Left kidney (tissue), 8 donors: ENCODE results near the gene PCDH18. TPM values are rescaled to one million over a fixed set of nuclear protein-coding genes. Genes with fewer than 3 reads are reported as not detected.
"Not testable (repeated sequence)": the region's sequence is repeated elsewhere in the genome, so short reads cannot be mapped to it uniquely, and the experiment has no call there.

Experiments used
- DNase-seq: peaks from one replicate; pipeline ENCODE4 v3.0.0-alpha.2; 2013
- long read RNA-seq, 8 donors: transcript quantifications; one replicate each; lab custom pipeline, GENCODE V29; 2026
- polyA plus RNA-seq: library from polyadenylated mRNA; unstranded; fragments of 120-200 nt; gene quantifications from one replicate; pipeline ENCODE4 v1.2.1, GENCODE V29; 2013; ENCODE audit not compliant: insufficient read length

The PCDH18 gene, protein sequence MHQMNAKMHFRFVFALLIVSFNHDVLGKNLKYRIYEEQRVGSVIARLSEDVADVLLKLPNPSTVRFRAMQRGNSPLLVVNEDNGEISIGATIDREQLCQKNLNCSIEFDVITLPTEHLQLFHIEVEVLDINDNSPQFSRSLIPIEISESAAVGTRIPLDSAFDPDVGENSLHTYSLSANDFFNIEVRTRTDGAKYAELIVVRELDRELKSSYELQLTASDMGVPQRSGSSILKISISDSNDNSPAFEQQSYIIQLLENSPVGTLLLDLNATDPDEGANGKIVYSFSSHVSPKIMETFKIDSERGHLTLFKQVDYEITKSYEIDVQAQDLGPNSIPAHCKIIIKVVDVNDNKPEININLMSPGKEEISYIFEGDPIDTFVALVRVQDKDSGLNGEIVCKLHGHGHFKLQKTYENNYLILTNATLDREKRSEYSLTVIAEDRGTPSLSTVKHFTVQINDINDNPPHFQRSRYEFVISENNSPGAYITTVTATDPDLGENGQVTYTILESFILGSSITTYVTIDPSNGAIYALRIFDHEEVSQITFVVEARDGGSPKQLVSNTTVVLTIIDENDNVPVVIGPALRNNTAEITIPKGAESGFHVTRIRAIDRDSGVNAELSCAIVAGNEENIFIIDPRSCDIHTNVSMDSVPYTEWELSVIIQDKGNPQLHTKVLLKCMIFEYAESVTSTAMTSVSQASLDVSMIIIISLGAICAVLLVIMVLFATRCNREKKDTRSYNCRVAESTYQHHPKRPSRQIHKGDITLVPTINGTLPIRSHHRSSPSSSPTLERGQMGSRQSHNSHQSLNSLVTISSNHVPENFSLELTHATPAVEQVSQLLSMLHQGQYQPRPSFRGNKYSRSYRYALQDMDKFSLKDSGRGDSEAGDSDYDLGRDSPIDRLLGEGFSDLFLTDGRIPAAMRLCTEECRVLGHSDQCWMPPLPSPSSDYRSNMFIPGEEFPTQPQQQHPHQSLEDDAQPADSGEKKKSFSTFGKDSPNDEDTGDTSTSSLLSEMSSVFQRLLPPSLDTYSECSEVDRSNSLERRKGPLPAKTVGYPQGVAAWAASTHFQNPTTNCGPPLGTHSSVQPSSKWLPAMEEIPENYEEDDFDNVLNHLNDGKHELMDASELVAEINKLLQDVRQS
- polyA plus RNA-seq: 167 TPM
- long read RNA-seq, donor 1, full-length matches to known transcripts: 51 of 93 reads
- long read RNA-seq, donor 1, partial matches to known transcripts: 42 of 93 reads
- long read RNA-seq, donor 1, other reads (novel, unspliced or antisense): 0 of 93 reads
- long read RNA-seq, donor 2, full-length matches to known transcripts: 51 of 82 reads
- long read RNA-seq, donor 2, partial matches to known transcripts: 31 of 82 reads
- long read RNA-seq, donor 2, other reads (novel, unspliced or antisense): 0 of 82 reads
- long read RNA-seq, donor 3, full-length matches to known transcripts: 26 of 33 reads
- long read RNA-seq, donor 3, partial matches to known transcripts: 7 of 33 reads
- long read RNA-seq, donor 3, other reads (novel, unspliced or antisense): 0 of 33 reads
- long read RNA-seq, donor 4, full-length matches to known transcripts: 2 of 2 reads
- long read RNA-seq, donor 4, partial matches to known transcripts: 0 of 2 reads
- long read RNA-seq, donor 4, other reads (novel, unspliced or antisense): 0 of 2 reads
- long read RNA-seq, donor 5, full-length matches to known transcripts: 39 of 44 reads
- long read RNA-seq, donor 5, partial matches to known transcripts: 5 of 44 reads
- long read RNA-seq, donor 5, other reads (novel, unspliced or antisense): 0 of 44 reads
- long read RNA-seq, donor 6, full-length matches to known transcripts: 30 of 30 reads
- long read RNA-seq, donor 6, partial matches to known transcripts: 0 of 30 reads
- long read RNA-seq, donor 6, other reads (novel, unspliced or antisense): 0 of 30 reads
- long read RNA-seq, donor 7, full-length matches to known transcripts: 58 of 58 reads
- long read RNA-seq, donor 7, partial matches to known transcripts: 0 of 58 reads
- long read RNA-seq, donor 7, other reads (novel, unspliced or antisense): 0 of 58 reads
- long read RNA-seq, donor 8, full-length matches to known transcripts: 11 of 11 reads
- long read RNA-seq, donor 8, partial matches to known transcripts: 0 of 11 reads
- long read RNA-seq, donor 8, other reads (novel, unspliced or antisense): 0 of 11 reads

DNA sequence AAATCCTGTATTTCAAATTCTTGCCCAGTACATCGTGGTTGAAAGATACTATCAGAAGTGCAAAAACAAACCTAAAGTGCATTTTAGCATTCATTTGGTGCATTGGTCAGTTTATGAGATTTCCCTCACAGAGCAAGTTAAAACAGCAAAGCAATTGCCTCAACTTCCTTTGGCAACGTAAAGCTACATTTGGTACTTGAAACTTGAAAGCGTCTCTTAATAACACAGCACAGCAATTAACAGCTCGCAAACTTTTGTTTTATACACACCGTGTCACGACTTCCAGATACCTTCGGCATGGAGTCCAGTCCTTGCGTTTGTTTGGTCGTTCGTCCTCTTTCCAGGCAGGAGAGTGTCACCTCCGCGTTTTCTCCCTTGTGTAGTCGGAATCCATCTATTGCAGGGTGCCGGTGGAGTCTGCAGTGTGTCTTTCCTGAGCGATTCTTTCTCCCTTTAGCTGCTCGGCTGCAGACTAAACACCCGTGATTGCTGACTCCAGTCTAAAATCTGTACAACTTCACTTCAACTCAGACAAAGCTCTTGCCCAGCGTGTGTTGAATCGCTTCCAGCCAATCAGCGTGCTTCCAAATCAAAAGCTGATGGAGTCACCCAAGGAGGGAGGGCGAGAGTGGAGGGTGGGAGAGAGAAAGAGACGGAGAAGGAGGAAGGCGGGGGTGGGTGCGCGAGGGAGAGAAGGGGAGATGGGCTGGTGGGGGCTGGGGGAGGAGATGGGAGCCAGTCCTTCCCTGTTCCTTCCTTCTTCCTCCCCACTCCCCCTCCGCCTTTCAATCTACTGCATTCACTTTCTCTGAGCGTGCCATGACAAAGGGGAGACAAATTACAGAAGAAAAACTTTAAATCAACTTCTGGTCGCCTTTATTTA lies at the start of gene PCDH18:
PCDH18 (minus strand) TSS at position 509 of the 883 bp plus-strand sequence; CDS start at position 103, 406 bp downstream.
- peak; percentile 96 for DNase-seq

DNA sequence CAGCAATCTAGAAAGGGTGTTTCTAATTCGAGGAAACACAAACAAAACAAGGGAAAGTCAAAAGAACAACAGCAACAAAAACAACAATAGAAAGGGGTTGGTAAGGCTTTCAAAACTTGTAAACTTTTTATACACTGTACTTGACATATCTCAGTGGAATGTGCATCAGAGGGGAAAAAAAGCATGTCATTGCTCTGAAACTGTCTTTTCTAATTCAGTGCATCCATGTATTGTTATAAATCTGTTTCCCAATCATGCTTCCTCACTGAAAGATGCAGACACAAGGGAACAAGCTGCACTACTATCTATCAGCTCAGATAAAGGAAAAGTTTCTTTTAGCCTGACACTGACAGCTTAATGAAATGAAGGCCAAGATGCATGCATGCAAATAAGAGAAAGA lies 44.2 kb upstream of the PCDH18 start:
- DNase-seq: no peak

DNA sequence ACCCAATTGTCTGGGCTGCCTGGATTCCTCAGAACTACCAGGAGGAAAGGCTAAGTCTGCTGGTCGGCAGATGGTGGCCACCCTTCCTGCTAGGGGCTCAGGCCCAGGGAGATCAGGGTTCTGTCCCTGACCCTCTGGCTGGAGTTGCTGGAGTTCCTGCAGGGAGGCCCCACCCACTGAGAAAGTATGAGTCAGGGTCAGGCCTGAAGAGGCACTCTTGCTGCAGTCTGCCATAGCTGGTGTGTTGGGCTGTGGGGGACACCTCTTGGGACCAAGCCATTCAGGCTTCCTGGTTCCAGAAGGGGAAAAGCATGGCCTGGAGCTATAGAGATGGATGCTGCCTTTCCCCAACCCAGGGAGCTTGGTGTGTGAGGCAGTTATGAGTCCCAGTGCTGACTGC lies 40.4 kb upstream of the PCDH18 start:
- no peak for DNase-seq

DNA sequence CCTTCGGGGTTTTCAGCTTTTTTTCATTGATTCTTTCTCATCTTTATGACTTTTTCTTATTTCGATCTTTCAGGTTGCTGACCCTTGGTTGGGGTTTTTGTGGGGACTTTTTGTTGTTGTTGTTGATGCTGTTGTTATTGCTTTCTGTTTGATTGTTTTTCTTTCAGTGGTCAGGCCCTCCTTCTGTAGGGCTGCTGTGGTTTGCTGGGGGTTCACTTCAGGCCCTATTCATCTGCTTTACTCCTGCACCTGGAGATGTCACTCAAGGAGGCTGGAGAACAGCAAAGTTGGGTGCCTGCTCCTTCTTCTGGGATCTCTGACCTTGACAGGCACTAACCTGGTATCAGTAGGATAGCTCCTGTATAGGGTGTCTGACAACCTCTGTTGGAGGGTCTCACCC lies 39.9 kb upstream of the PCDH18 start:
- DNase-seq: no peak

DNA sequence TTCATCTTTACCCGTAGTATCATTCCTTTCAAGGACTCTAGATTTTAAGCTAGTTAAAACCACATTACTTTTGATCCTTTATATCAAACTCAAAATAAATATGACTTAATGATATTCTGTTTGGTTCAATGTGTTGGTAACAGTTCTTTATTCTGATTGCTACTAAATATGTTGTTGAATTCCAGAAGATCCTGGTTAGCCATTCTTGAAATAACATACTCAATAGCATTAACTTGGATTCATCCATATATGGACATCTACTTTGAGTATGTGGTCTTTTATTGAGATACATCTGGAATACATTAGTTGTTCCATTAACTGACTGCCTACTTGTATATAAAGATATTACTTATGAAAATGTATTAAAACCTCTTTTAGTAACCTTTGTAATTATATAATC lies 27.5 kb upstream of the PCDH18 start:
- no peak for DNase-seq

DNA sequence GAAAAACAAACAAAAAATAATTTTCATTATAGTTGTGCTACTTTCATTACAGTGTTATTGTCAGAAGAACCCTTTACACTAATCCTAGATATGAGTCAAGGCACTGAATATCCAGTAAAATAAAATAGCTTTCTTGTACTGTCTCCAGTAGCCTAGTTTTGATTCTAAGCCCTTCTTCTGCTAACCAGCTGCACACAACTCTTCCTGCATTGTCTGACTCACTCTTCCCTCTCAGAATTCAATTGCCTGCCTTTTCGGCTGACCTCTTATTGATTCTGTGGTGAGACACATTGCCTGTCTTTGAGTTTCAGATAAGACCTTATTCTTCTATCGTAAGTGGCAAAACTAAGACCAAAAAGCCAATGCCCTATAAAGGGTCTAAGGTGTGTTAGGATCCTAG lies 26.7 kb upstream of the PCDH18 start:
- DNase-seq: no peak

DNA sequence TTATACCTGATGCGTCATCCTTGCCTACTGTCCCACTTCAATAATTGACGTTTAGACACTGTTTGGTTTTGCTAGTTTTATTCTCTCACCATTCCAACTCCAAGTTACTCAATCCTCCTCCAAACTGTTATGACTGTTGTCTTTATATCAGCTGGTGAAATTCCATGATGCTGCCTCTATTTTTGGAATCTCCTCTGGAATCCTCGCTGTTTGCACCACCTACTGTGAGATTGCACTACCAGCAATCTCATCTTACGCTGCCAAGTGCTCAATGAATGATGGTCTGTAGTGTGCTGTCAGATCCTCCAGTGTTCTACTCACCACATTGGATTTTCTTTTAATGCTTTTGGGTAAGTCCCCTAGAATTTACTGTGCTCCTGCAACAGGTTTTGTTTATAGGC lies 13.2 kb upstream of the PCDH18 start:
- no peak for DNase-seq

DNA sequence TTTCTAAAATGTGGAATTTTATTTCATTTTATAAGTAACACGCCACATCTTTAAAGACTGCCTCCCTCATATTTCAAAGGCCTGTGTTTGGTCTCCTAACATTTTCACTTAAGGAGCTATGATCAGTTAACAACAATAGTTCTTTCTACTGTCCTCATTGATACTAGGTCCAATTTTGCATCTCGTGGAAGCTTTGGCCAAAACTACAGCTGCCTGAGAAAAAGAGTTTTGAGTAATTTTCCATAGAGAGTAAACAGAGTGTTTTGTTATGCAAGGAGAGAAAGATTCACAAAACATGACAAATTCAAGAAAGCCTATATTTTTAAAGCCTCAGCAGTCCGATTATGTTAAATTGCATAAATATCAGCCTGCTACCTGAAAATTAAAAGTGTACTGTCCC lies 11.4 kb upstream of the PCDH18 start:
- DNase-seq: no peak

DNA sequence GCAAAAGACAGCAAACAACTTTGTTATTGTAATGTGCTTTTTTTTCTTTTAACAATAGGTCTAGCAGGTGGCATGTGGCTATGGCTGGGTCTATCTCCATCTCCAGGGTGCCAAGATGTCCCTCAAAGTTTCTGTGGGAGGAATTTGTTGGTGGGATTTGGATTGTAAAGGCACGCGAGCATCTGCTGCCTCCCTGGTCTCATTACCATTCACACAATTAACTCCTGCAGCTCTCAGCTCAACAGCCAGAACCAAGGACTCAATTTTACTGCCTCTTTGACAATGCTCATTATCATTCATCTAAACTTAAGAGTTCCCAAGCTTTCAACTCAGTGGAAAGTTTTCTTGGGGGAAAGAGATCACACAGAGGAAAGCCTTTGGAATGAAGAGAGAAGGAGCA lies 10.9 kb upstream of the PCDH18 start:
- DNase-seq: no peak

DNA sequence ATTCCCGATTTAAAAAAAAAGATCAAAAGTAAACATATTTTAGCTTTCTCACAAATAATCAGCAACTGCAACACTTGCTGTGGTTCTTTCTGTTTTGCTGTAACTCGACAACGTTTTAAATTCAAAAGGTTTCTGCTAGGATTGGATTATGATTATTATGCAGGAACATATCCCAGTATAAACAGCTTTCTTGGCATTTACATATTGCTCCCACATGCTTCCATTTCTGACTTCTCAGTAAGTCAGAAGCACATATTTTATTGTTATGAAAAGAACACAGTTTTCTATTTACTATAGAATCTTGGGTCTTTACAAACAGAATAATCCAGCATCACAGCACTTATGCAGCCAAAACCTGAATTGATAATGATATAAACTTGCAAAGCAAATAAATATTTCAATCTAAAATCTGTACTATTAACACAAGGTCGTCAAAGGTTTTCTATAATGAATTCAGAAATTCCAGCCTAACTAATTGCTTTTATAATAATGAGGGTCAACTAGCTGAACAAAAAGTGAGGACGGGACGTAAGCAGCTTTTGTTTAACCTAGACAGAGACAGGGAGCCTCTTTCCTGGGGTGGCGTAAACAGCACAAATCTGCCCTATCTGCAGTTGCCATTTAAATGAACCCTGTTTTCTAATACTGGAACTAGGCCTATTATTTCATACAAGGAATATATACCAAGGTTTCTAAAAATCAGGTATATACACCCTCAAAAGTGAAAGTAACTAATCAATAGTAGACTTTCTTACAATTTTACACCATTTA lies 9.8 kb upstream of the PCDH18 start:
- no peak for DNase-seq

DNA sequence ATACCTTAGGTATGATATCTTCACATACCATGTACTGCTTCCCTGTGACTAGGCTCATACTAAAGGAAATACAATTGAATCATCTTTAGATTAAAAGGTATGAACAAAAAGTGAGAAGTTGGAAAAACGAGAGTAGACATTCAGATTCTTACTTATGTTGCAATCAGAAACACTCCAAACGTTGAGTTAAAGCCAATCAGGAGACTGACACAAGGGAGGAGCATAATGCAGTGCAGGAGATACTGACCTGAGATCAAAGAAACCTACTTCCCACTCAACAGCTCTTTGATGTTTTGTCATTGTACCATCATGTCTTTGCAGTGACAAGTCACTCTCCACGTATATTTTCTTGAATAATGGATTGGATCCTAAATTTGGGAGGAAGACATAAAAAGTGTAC lies 8.9 kb upstream of the PCDH18 start:
- no peak for DNase-seq

DNA sequence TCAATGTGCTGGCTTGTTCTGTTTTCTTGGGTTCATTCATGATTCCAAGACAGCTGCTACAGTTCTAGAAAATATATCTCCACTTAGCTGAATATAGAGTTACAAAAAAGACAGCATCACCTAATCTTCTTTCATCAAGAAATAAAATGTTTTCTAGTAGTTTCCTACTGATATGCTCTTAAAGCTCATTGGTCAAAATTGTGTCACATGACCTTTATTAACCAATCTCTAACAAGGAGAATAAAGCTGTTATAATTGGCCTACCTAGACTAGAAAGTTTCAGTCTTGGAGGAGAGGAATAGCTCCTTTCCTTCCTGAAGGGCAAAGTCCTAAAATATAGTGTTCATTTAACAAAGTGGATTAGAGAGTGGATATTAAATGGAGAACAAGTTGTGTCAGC lies 8.1 kb upstream of the PCDH18 start:
- no peak for DNase-seq

DNA sequence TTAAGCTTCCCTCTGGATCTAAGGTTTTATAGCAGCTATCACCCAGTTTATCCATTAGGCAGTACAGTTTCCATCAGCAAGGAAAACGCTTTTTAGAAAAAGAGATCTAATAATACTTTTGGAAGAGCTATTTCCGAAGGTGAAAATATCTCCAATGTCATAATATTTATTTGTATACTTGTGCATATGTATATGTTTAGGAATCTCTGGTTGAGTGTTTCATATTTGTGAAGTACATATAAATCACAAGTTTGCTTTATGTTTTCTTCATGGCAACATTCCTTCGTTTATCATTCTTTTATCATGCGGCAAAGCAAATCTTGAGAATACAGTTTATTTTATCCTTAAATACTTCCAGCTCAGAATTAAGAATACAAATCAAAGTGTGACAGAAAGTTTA lies 6.2 kb upstream of the PCDH18 start:
- DNase-seq: no peak

DNA sequence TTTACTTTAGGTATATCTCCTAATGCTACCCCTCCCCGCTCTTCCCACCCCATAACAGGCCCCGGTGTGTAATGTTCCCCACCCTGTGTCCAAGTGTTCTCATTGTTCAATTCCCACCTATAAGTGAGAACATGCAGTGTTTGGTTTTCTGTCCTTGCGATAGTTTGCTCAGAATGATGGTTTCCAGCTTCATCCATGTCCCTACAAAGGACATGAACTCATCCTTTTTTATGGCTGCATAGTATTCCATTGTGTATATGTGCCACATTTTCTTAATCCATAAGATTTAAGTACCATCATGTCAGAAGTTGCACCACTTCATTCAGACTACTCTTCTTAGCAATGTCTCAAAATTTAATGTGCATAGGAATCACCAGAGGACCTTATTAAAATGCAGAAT lies 5.5 kb upstream of the PCDH18 start:
- not testable (repeated sequence) for DNase-seq

DNA sequence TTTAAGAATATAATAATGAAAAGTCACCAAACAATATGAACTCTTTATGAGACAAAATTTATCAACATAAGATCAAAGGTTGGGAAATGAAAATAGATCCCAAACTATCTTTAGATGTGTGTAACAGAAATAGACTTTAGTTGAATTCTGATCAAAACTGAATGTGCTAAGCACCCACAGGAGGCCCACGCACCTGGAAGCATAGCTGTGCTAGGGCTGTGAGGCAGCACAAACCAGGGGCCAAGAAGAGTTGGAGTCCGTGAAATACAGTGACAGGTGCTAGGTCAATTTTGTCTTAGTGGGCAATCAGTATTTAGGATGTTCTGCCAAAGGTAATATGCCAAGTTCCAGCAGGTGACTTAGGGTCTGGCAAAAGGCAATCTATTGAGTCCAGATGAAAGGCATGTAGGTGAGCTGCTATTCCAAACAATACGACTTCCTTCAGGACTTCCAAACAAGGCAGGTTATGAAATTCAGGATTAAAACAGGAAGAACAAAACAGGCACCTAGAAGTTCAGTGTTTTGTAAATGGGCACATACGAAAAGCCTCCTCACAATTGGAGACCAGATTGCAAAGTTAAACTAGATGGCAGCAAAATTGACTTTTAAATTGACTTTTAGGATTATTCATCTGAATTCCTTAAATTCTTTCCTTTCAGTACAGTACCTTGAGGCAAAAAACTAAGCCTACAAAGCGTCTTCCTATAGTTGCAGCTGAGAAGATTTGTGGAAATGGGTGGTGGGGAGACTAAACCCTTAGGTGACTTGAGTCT lies 4.7 kb upstream of the PCDH18 start:
- no peak for DNase-seq

DNA sequence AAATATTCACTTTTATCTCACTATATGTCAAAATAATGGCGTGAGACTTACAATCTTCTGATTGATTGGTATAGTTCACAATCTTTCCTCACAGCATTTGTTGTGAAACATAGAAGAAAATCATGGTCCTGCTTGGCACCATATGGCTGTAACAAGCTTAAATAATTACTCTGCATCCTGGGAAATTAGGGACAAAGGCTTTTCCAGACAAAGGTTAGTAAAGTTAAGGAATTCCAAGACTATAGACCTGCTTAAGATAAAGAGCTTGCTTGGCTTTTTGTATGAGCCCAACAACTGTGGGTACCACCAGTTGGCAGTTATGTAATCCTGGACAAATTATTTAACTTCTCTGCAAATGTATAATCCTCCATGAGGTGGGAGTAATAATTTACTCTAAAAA lies 3.4 kb upstream of the PCDH18 start:
- no peak for DNase-seq

DNA sequence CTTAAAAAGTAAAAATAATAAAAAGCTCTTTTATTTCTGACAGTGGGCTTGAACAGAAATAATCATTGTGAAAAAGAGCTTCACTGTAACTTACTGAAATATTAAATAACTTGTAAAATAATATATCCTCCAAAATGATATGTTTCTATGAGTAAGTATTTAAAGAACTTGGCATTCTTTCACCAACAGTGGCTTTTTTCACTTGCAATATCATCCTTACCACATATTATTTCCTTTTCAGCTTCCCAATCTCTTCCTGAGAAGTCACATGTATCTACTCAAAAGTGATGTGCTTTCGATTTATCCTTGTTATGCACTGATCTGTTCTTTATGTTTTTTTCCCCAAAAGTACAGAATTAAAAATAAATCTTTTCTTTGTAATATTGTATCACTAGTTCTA lies 2.2 kb upstream of the PCDH18 start:
- DNase-seq: no peak

DNA sequence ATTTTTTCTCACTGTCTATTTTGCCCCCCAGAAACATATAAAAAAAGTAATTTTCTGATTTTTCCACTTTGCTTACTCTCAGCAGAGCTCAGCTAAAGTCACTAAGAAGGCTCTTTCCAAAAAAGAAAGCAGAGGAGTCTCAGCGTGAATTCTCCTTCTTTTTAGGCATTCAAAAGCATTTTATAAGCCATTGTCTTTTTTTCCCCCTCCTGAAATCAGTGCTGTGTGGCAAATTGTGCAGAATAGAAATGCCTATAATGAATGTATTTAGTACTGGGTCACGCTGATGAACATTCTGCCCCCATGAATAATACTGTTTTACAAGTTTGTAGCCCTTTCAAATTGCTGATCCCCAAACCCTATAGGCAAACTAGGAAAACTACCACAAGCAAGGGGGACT lies 1.6 kb upstream of the PCDH18 start:
- DNase-seq: no peak
